SK-N-MC (cell line): Measurements from ENCODE around the gene UBE2K.
"Not testable (repeated sequence)": the region's sequence is repeated elsewhere in the genome, so short reads cannot be mapped to it uniquely, and the experiment has no call there.

Experiments
- EZH2 ChIP-seq: fragments of 200-600 bp; sonication (generic); IDR thresholded peaks from one replicate; pipeline ENCODE4 v1.6.1; 2017; ENCODE audit warnings: antibody characterized with exemption
- FOXP2 ChIP-seq: optimal IDR thresholded peaks from 2 replicates; pipeline ENCODE3; 2011; ENCODE audit warnings: mild to moderate bottlenecking, moderate library complexity; ENCODE audit not compliant: insufficient read depth; ENCODE audit errors: extremely low read length, control extremely low read depth
- POLR2AphosphoS5 ChIP-seq: IDR thresholded peaks from 2 replicates; pipeline ENCODE4 v1.6.1; 2012; ENCODE audit warnings: mild to moderate bottlenecking, low read depth, low read length, borderline replicate concordance

- TF ChIP-seq FOXP2, POLR2AphosphoS5, EZH2: not testable (repeated sequence)
Observed at GRCh38 chr4:39670296-39670695, 27.6 kb upstream of the UBE2K start.
